GM21367 (cell line): ENCODE measurements around the gene SYT3.

ENCODE experiments used
- ATAC-seq: cut with Tn5 transposase; IDR thresholded peaks from one replicate; pipeline ENCODE4 v1.9.1; 2021; ENCODE audit not compliant: unreplicated experiment

Gene SYT3

GRCh38 chr19:50661766-50662650 is 22.3 kb upstream of the SYT3 start:
- ATAC-seq = no peak

GRCh38 chr19:50661023-50661422 is 21.3 kb upstream of the SYT3 start:
- no peak for ATAC-seq

- ATAC-seq = no peak
Measured at GRCh38 chr19:50660088-50660366, 20.3 kb upstream of the SYT3 start.

DNA sequence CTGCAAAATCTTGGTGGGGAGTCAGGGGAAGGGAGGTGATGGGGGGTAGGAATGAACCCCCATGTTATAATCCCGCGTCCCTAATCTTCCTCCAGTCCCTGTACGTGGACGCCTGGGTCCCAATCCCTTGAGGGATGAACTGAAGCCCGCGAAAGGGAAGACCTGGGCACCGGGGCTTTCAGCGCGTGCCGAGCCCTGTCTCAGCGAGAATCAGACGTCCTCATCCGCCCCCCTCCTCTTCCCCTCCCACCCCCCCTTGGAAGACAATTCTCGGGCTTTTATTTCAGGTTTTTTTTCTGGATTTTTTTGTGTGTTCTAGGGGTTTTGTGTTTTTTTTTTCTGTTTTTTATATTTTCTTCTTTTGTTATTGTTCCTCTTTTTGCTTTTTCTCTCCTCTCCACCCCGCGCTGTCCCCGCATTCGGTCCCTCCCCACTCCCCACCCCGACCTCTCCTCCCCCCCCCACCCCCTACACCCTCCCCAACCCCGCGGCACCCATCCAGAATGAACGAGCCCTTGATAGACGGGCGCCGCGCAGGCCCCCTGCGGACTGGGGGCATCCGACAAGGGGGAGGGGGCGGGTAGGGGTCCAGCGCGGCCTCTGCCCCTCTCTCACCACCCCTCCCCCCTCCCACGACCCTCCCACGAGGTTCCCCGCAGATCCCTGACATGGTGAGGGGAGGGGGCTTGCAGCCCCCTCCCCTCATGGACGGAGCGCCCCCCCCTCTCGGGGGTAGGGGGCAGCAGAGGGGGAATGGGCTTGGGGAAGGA is 19.8 kb upstream of the SYT3 start:
- ATAC-seq = no peak

DNA sequence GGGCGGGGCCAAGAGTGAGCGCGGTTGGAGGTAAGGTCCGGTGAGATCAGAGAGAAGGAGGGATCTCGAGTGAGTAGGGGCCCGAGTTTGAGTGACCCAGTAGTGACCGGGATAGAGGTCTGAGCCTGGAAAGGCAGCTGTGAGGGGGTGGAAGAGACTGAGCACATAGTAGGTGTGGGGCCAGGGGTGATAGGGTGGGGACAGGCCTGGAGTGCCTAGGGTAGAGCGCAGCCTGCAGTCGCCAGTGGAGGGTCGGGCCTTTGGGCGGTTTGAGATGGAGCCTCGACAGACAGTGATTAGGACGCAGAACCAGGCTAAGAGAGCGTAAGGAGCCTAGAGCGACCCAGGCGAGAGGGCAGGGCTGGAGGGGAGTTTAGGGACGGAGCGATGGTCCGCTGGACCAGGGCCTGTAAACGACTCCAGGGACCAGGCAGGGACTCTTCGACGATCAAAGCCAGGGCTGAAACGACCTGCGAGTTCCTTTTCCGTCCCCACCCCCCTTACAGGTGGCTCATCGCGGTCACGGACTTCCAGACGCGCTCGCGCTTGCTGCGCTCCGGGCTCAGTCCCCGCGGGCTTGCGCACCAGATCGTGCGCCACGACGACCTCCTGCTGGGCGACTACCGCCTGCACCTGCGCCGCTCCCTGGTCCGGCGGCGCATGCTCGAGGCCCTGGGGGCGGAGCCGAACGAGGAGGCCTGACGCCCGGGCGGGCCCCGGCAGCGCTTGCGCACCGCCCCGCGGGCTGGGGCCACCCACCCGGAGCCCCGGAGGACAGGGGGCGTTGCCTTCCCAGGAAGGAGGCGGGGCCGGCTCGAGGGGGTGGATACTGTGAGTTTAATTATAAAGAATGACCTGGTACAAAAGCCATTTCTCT is 19.0 kb upstream of the SYT3 start:
- no peak for ATAC-seq

DNA sequence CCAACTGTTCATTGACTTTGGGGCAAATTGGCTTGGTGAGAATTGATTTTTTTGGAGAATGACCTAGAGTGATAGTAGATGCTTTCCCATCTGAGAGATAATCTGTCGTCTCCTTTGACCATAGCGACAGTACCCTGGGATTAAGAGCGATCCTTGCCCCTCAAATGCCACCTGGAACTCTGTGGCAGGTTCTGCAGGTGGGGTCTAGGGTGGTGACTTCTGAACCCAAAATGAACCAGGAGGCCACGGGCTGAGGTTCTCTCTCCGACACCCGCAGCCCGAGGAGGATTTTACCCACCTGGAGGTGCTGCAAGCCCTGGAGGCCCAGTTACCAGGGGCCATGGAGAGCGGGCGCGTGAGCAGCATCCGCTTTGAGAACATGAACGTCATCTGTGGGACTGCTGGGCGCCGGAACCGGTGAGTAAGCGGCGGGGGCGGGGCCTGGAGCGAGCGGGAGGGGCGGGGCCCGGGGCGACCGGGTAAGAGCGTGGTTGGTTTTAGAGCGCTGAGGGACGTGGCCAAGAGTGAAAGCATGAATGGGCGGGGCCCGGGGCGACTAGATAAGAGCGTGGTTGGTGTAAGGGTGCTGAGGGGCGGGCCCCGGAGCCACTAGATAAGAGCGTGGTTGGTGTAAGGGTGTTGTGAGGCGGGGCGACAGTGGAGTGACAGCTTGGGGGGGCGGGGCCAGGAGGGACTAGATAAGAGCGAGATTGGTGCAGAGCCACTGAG is 18.2 kb upstream of the SYT3 start:
- no peak for ATAC-seq

GRCh38 chr19:50657222-50657669 is 17.6 kb upstream of the SYT3 start:
- ATAC-seq = no peak

- ATAC-seq = no peak
Measured at GRCh38 chr19:50654882-50655281, 15.2 kb upstream of the SYT3 start.

GRCh38 chr19:50652722-50653121 is 13.0 kb upstream of the SYT3 start:
- ATAC-seq = no peak

GRCh38 chr19:50651174-50651573 is 11.5 kb upstream of the SYT3 start:
- no peak for ATAC-seq

DNA sequence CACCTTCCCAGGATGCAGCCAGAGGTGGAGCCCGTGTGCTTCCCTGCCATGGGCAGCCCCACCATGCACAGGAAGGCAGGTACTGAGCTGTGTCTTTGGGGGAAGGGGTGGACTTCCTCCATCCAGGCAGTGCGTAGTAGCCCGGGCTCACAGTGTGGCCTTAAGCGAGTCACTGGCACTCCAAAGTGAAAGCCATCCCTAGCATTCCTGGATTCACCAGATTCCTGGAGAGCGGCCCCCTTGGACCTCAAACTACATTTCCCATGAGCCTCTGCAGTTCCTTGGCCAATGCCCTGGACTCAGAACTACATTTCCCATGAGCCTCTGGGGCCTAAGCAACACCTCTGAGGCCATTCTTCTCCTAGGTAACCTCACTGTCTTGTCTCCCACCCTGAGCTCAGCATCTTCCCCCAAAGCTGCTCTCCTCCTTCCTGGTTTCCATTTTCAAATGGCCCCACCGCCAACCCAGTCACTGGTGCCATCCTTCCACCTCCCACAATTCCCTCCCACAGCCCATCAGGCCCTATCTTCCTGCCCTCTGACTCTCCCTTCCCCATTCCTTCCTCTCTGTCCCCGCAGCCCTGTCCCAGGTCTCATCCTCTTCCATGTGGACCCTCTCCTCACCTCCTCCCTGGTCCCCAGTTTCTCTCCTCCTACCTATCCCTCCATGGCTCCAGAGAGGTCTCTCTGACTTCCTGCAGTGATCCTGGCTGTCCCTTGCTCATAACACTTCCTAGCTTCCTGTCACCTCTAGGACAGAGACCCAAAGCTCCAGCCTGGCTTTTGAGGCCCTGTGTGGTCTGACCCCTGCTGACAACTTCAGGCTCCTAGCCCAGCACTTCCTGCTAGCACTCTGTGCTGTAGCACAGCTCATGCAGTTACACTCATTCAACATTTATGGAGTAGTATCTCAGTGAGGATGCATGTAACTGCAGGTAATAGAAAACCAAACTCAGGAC is 10.0 kb upstream of the SYT3 start, which contains the start of gene C19orf81:
Gene C19orf81, plus strand, starts transcription at position 13 of the 959 bp plus-strand sequence. Its CDS starts 0 bp downstream, at position 13.
- no peak for ATAC-seq

GRCh38 chr19:50648659-50649058 is 9.0 kb upstream of the SYT3 start:
- no peak for ATAC-seq

DNA sequence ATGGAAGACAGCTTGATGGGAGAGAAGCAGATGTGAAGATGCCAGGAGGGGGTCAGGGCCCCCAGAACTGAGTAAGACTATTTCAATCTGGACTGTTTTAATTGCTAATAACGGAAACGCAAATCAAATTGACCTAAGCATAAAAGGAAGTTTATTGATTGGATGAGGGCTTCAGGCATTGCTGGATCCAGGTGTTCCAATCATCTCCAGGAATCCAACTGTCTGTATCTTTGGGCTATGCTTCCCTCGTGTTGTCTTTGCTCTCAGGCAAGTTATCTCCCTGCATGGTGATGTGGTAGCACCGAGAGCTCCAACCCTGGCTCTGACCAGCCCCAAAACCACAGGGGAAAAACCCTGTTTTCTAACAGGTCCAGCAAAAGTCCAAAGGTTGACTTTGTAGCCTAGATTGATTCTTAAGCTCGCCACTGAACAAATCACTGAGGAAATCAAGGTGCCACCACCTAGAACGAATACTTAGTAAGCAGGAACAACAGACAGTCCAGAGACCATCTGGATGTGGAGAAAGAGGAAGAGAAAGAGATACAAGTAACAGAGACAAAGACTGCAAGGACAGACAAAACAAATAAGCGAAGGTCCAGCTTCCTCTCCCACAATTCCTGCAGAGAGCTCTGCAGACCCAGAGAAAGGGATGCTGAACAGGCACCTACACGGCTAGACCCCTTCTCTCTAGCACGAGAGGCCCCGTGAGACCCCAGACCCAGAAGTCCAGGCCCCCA is 8.4 kb upstream of the SYT3 start:
- no peak for ATAC-seq

- no peak for ATAC-seq
Measured at GRCh38 chr19:50646074-50646807, 6.6 kb upstream of the SYT3 start.

DNA sequence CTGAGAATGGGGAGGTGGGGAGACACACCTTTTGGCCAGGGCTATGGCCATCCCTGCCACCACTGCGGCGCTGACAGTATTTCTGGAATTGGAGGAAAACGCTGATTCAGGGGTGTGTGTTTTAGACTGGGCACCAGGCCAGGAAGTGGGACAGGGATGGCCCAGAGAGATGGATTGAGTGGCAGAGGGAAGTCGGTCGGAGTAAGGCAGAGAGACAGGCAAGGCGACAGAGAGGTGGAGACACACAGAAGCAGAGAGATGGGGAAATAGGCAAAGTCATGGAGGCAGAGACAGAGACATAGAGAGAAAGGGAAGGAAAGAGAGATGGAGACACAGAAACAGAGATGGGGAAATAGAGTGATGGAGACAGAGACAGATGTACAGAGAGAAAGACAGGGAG is 5.4 kb upstream of the SYT3 start:
- no peak for ATAC-seq

DNA sequence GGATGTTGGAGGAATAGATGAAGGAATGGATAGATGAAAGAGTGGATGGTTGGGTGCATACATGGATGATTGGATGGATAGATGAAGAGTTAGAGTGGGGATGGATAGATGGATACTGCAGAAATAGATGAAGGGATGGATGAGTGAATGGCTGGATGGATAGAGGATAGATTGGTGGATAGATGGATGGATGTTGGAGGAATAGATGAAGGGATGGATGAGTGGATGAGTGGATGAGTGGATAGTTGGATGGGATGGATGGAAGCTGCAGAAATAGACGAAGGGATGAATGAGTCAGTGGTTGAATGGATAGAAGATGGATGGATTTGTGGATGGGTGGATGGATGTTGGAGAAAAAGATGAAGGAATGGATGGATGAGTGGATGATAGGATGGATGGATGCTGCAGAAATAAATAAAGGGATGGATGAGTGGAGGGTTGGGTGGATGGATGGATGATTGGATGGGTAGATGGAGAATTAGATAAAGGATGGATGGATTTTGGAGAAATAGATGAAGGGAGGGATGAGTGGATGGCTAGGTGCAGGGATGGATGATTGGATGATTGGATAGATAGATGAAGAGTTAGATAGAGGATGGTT is 4.7 kb upstream of the SYT3 start:
- no peak for ATAC-seq

DNA sequence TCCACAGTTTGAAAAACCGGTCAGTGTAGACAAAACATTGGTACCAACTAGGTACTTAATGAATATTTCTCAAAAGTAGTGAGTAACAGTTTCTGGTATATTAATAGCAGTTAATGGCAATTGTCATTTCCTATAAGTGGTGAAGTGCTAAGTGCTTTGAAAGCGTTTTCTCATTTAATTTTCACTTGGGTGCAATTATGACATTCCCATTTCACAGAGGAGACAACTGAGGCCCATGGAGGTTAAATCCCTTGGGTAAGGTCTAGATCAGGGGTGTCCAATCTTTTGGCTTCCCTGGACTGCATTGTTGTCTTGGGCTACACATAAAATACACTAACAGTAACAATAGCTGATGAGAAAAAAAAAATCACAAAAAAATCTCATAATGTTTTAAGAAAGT is 687 bp upstream of the SYT3 start:
- no peak for ATAC-seq

DNA sequence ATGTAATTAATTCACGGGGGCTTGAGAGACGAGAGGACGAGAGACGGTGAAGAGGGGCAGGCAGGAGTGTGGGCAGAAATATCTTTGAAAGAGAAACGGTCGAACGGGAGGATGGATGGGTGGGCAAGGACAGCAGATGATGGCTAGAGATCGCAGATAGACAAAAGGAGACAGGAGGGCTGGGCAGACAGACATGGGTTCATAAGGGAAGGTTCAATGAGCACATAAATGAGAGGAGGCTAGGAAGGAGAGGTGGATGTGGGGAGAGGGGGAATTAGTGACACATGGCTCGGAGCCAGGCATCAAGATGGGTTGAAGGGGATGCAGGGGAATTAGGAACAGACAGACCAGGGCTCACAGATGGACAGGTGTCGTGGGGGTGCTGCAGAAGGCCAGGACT is 1.1 kb downstream of the SYT3 start:
- ATAC-seq = no peak
